ENCODE data around the gene EXOC2.
A peak's percentile ranks its signal among the peaks of the same experiment; 100 is the strongest.
"Not testable (repeated sequence)": the region's sequence is repeated elsewhere in the genome, so short reads cannot be mapped to it uniquely, and the experiment has no call there.

EXOC2 gene

DNA sequence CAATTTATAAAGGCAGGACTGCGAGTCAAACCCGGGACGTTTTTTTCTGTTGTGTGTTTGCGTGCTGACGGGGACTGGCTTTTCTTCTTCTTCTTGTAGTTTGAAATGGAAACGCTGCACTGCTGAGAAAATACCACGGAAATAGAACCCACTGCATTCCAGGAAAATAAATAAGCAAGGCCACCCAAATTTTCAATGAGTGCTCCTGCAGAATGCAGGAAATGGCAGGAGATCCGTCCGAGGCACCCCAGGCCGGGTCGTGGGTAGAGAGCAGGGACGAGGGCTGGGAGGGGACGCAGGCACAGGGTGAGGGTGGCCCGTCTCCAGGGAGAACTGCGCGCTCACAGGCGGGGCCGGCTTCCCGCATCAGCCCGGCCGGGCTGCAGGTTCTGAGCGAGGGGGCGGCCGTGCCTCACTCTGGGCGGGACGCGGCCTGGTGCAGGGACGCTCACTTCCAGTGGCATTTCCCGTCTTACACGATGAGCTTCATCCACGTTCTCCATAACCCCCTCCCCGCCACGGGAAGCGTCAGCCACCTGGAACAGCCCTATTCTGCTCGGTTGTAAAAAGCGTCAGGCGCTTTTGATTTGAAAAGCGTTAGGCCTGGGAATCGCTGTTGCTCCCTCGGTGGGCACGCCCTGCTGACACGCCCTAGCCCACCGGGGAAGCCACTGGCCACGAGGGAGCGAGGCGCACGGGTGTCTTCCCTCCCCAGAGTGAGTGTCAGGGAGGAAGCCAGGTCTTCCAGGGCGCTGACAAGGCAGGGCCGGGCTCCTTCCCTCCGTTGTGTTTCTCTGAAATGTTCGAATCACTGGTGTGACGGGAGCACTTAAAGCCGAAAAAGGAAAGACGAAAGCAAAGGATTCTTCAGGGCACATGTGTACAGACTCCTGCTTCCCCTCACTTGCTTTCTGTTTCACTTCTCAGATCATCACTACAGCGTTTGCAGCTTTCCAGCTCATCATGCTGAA, 17.9 kb upstream of the EXOC2 start:
- DNase-seq = no peak

GRCh38 chr6:709471-710056, 16.6 kb upstream of the EXOC2 start:
- no peak for DNase-seq

DNA sequence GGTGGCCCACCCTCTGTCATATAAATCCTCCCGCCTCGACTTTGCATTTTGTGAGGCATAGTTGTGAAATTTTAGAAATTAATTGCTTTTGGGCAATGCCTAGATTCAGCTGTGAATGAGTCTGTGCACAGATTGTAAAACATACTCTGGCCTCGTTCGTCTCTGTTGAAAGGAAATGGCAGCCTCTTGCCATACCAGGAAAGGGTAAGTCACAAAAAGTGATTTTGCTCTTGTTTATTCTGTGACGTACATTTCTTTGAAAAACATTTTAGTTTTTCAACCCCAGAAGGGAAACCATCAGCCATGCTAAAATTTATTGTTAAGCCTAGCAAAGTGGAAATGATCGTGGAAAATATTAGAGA, 15.3 kb upstream of the EXOC2 start:
- DNase-seq = no peak

GRCh38 chr6:707576-708236, 14.8 kb upstream of the EXOC2 start:
- DNase-seq = no peak

GRCh38 chr6:706819-707381, 14.0 kb upstream of the EXOC2 start:
- no peak for DNase-seq

- DNase-seq = no peak
Observed at GRCh38 chr6:706146-706545, 13.2 kb upstream of the EXOC2 start.

GRCh38 chr6:705047-705446, 12.1 kb upstream of the EXOC2 start:
- DNase-seq = no peak

DNA sequence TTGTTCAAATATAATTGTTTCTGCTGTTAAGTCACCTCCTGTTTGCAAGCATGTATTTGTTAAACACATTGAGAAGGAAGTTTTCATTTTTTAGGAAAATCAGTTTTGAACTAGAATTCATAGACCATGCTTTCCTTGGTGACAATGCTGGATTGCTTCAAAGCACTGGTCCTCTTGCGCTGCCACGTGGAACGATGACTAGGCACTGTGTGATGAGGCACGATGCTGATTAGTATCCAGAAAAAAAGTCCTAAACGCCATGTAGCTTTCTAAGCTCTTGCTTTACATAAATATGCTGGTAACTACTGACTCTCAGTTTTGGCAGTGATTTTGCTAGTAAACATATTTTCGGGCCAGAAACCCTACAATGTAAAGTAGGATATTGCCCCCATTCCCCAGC, 11.1 kb upstream of the EXOC2 start:
- no peak for DNase-seq

- DNase-seq = no peak
Observed at GRCh38 chr6:703552-703951, 10.6 kb upstream of the EXOC2 start.

- DNase-seq = no peak
Observed at GRCh38 chr6:701700-702479, 9.0 kb upstream of the EXOC2 start.

- no peak for DNase-seq
Observed at GRCh38 chr6:701215-701614, 8.3 kb upstream of the EXOC2 start.

DNA sequence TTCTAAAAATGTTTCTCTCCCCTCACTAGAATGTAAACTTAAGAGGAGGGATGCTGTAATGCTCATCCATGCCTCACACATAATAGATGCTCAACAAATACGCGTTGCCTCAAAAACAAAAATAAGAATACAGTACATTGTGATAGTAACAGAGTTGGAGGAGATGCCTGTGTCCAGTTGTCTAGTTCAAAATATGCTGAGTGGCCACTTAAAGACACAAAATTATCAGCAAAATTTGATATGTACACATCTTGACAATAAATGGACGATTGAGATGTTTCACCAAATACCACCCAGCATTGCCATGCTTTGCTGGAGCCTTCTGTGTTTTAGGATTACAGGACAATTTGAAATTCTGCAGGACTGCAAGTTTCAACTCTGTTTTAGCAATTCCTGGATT, 7.6 kb upstream of the EXOC2 start:
- no peak for DNase-seq

DNA sequence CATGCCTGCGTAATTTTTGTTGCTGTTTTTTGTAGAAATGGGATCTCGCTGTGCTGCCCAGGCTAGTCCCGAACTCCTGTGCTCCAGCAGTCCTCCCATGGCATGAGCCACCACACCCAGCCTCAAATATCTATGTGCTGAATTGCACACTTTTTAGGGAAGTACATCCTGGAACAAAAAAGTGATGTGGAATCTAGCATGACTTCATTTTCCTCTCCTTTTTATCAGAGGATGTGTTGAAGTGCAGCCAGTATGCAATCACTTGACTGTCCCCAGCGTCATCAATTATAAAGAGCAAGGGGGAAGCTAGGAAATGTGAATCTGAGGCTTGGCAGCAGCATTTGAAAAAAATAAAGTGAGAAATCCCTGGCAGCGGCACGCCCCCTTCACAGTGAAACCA, 6.4 kb upstream of the EXOC2 start:
- DNase-seq = no peak

- DNase-seq = not testable (repeated sequence)
Observed at GRCh38 chr6:694431-695126, 1.6 kb upstream of the EXOC2 start.

GRCh38 chr6:693723-694009, 727 bp upstream of the EXOC2 start:
- no peak for DNase-seq

DNA sequence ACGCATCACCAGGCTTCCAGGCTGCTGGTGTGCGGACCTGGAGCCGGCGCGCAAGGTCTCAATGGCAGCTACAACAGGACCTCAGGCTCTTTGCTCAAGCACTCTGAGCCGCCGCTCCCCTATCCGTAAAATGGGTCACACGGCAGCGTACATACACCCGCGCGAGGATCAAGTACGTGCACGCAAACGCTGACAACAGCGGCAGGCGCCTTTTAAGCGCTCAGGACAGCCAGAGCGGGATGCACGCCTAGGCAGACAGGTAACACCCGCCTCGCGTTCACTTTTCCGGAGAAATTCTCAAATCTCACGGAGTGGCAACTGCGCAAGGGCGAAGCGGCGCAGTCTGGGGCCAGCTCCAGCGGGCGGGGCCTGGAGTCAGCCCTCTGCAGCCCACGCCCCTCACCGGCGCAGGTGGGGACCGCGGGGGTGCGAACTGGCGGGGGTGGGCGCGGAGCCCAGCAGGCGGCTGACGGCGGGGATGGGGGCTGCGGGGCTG, 535 bp downstream of the EXOC2 start:
- no peak for DNase-seq

- no peak for DNase-seq
Observed at GRCh38 chr6:689223-689622, 3.7 kb downstream of the EXOC2 start.

DNA sequence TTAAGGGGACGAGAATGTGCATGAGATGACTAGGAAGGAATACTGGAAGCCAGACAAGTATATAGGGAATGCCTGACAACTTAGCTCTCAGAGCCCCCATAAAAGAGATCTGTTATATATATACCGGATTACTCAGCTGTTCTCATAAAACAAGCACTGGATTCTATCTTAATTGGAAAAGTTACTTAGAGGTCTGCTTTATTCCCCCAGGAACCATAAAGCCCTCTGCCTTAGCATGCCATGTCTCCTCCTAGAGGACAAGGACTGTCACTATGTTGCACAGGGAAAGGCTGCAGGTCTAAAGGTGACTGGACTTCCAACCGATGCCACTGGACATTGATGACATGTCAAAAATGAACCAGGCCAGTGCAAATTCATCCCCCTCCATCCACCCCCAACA, 6.4 kb downstream of the EXOC2 start:
- no peak for DNase-seq

- DNase-seq = no peak
Observed at GRCh38 chr6:684831-685636, 7.9 kb downstream of the EXOC2 start.

- peak; percentile 96 for DNase-seq
Observed at GRCh38 chr6:683742-684440, 9.0 kb downstream of the EXOC2 start.

Measured in SHP77 treated with DMSO at 0.1 percent for 48 hours (cell line).